Testis (tissue), 2 donors: ENCODE results near the gene SS18.

ENCODE experiments used
- POLR2A ChIP-seq: fragments of 450-650 bp; IDR thresholded peaks from one replicate; pipeline ENCODE4 v1.6.1; 2017; ENCODE audit warnings: antibody characterized with exemption, mild to moderate bottlenecking, moderate library complexity
- TF ChIP-seq, protein P1 (sequence below), 3 experiments: fragments of 450-650 bp in 2 of 3; fragments of 200-600 bp in 1 of 3; sonication (generic) in 1 of 3; IDR thresholded peaks; one replicate each; pipeline ENCODE4 v1.5.1; 2016 to 2019; ENCODE audit warnings: antibody characterized with exemption in 3 of 3, mild to moderate bottlenecking in 2 of 3, moderate library complexity in 1 of 3

DNA sequence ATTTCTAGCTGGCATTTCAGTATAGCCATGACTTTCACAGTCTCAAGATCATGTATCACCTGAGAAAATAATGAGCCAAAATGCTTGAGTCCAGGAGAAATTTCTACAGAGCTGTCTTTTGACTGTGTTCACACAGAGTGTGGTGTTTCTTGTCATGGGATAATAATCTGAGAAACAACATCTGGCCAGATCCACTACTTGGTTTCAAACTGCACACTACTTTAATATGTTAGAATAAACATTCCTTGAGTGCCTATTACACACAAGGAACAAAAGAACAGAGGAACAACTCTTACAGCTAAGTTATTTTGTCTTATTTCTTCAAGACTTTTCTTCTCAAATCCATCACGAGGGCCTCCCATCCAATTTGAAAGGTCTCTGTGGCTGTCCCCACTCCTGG is 108.3 kb downstream of the SS18 start:
- TF ChIP-seq, protein P1, sequence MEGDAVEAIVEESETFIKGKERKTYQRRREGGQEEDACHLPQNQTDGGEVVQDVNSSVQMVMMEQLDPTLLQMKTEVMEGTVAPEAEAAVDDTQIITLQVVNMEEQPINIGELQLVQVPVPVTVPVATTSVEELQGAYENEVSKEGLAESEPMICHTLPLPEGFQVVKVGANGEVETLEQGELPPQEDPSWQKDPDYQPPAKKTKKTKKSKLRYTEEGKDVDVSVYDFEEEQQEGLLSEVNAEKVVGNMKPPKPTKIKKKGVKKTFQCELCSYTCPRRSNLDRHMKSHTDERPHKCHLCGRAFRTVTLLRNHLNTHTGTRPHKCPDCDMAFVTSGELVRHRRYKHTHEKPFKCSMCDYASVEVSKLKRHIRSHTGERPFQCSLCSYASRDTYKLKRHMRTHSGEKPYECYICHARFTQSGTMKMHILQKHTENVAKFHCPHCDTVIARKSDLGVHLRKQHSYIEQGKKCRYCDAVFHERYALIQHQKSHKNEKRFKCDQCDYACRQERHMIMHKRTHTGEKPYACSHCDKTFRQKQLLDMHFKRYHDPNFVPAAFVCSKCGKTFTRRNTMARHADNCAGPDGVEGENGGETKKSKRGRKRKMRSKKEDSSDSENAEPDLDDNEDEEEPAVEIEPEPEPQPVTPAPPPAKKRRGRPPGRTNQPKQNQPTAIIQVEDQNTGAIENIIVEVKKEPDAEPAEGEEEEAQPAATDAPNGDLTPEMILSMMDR (IDR thresholded peaks at IDR 0.05), result no peak
- no peak for TF ChIP-seq POLR2A
